HepG2 (cell line): ENCODE data around the gene RHBDL1. TPM values are rescaled to one million over a fixed set of nuclear protein-coding genes. Genes with fewer than 3 reads are reported as not detected.

Experiments used
- ASH2L ChIP-seq: fragments of 300-600, 200-600 bp; sonication (generic); IDR thresholded peaks from 2 replicates; pipeline ENCODE4 v1.7.0; 2017; ENCODE audit warnings: low read depth, mild to moderate bottlenecking, moderate library complexity, mixed read lengths, low read length; ENCODE audit not compliant: insufficient read length
- EED ChIP-seq: sonication (generic); formaldehyde crosslinking; IDR thresholded peaks from 2 replicates; pipeline ENCODE4 v1.5.0; 2020; ENCODE audit warnings: mild to moderate bottlenecking, missing genetic modification reagents
- KLF15 ChIP-seq: sonication (generic); formaldehyde crosslinking; IDR thresholded peaks from 2 replicates; pipeline ENCODE4 v1.8.1; 2023; ENCODE audit warnings: borderline replicate concordance, mild to moderate bottlenecking, inconsistent platforms, missing genetic modification reagents, mixed read lengths
- MAFF ChIP-seq: IDR thresholded peaks from 2 replicates; pipeline ENCODE4 v1.6.1; 2011; ENCODE audit warnings: low read depth, low read length, improper control_type of control experiment
- NFIC ChIP-seq: IDR thresholded peaks from 2 replicates; pipeline ENCODE4 v1.6.1; 2012; ENCODE audit warnings: mild to moderate bottlenecking, low read length, inconsistent platforms
- ZNF180 ChIP-seq: sonication (generic); formaldehyde crosslinking; IDR thresholded peaks from 2 replicates; pipeline ENCODE4 v1.4.0; 2020; ENCODE audit warnings: low read depth, missing genetic modification reagents, borderline replicate concordance
- ZNF207 ChIP-seq: fragments of 450-650 bp; IDR thresholded peaks from 2 replicates; pipeline ENCODE4 v1.6.1; 2016; ENCODE audit warnings: antibody characterized with exemption, borderline replicate concordance
- ZNF230 ChIP-seq: sonication (generic); formaldehyde crosslinking; IDR thresholded peaks from 2 replicates; pipeline ENCODE4 v1.4.0; 2020; ENCODE audit warnings: mild to moderate bottlenecking, missing genetic modification reagents
- ZNF296 ChIP-seq: sonication (generic); formaldehyde crosslinking; conservative IDR thresholded peaks from 2 replicates; pipeline ENCODE4 v1.5.0; 2020; ENCODE audit warnings: mild to moderate bottlenecking, missing genetic modification reagents
- polyA plus RNA-seq, 8 experiments: library from polyadenylated mRNA; depleted of rRNA in 3 of 8; stranded (reverse) in 7 of 8; unstranded in 1 of 8; fragments of >200 nt; fragmentation: Illumina TruSeq in 4 of 8; extraction: Trizol in 4 of 8; gene quantifications; 2 replicates each; pipeline versions ENCODE4 v1.2.1 to v1.2.3, GENCODE V29; 2011 to 2016; ENCODE audit warnings: low read depth in 4 of 8, missing spikeins in 1 of 8, mixed read lengths in 1 of 8; ENCODE audit not compliant: insufficient read depth in 1 of 8
- total RNA-seq, 5 experiments: library from RNA; depleted of rRNA; stranded (reverse); fragments of >200 nt; fragmentation: Illumina TruSeq; extraction: Trizol; gene quantifications; 2 replicates each; pipeline ENCODE4 v1.2.3, GENCODE V29; 2016; ENCODE audit warnings: low read depth in 1 of 5
- TF ChIP-seq, protein P1 (sequence below): sonication (generic); formaldehyde crosslinking; conservative IDR thresholded peaks from 2 replicates; pipeline ENCODE4 v1.8.0; 2022; ENCODE audit warnings: mild to moderate bottlenecking, moderate library complexity, missing genetic modification reagents
- TF ChIP-seq, protein P2 (sequence below): conservative IDR thresholded peaks from 2 replicates; pipeline ENCODE4 v1.6.1; 2018; ENCODE audit warnings: missing genetic modification reagents
- TF ChIP-seq, protein P3 (sequence below): sonication (generic); formaldehyde crosslinking; IDR thresholded peaks from 2 replicates; pipeline ENCODE4 v1.8.1; 2022; ENCODE audit warnings: low read depth, mild to moderate bottlenecking, missing genetic modification reagents
- TF ChIP-seq, protein P4 (sequence below), 2 experiments: sonication (generic) in 1 of 2; formaldehyde crosslinking in 1 of 2; IDR thresholded peaks; 2 replicates each; pipeline versions ENCODE4 v1.4.0 to v1.6.1; 2018 to 2020; ENCODE audit warnings: missing genetic modification reagents in 2 of 2, borderline replicate concordance in 1 of 2, low read depth in 1 of 2, mild to moderate bottlenecking in 1 of 2, missing biosample characterization in 1 of 2
- TF ChIP-seq, protein P5 (sequence below): sonication (generic); formaldehyde crosslinking; IDR thresholded peaks from 2 replicates; pipeline ENCODE4 v1.4.0; 2020; ENCODE audit warnings: missing genetic modification reagents
- TF ChIP-seq, protein P6 (sequence below): sonication (generic); formaldehyde crosslinking; IDR thresholded peaks from 2 replicates; pipeline ENCODE4 v1.5.1; 2020; ENCODE audit warnings: mild to moderate bottlenecking, moderate library complexity, missing genetic modification reagents

The RHBDL1 gene
- total and polyA plus RNA-seq, 2 of the 13 experiments (the other 11 are each of a cell fraction or from before 2014, with no cell fraction given), result 1.8 to 3.8 TPM

DNA sequence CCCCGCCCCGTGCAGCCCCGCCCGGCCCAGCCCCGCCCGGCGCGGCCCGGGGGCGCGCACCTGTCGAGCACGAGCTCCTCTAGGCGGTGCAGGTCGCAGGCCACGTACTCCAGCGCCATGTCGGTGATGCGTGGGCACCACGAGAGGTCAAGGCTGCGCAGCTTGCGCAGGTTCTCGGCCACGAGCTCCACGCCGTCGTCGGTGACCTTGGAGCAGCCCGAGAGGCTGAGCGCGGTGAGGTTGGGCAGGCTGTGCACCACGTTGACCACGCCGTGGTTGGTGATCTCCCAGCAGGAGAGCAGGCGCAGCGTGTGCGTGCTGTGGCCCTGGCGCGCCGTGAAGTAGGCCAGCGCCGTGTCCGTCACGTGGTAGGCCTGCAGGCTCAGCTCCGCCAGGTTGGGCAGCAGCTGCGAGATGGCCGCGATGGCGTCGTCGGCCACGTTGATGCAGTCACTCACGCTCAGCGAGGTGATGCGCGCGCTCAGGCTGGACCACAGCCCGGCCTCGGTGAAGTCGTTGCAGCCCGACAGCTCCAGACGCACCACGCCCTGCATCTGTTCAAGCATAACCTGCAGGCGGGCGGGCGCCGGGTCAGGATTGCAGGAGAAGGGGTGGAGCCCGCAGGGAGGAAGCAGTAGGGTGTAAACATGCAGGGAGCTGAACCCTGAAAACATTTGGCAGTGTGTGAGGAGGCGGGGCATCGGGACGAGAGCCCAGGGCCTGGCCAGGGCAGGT lies 20.1 kb downstream of the RHBDL1 start (continued):
- TF ChIP-seq, protein P1, sequence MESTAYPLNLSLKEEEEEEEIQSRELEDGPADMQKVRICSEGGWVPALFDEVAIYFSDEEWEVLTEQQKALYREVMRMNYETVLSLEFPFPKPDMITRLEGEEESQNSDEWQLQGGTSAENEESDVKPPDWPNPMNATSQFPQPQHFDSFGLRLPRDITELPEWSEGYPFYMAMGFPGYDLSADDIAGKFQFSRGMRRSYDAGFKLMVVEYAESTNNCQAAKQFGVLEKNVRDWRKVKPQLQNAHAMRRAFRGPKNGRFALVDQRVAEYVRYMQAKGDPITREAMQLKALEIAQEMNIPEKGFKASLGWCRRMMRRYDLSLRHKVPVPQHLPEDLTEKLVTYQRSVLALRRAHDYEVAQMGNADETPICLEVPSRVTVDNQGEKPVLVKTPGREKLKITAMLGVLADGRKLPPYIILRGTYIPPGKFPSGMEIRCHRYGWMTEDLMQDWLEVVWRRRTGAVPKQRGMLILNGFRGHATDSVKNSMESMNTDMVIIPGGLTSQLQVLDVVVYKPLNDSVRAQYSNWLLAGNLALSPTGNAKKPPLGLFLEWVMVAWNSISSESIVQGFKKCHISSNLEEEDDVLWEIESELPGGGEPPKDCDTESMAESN (CRISPR knock-in tag), result peak; percentile 47; the same call in 1 of the 2 replicates
- TF ChIP-seq, protein P2, sequence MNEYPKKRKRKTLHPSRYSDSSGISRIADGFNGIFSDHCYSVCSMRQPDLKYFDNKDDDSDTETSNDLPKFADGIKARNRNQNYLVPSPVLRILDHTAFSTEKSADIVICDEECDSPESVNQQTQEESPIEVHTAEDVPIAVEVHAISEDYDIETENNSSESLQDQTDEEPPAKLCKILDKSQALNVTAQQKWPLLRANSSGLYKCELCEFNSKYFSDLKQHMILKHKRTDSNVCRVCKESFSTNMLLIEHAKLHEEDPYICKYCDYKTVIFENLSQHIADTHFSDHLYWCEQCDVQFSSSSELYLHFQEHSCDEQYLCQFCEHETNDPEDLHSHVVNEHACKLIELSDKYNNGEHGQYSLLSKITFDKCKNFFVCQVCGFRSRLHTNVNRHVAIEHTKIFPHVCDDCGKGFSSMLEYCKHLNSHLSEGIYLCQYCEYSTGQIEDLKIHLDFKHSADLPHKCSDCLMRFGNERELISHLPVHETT (CRISPR knock-in tag), result 0 out of 2 replicates have a peak, but pooled peaks have one; percentile 33
- TF ChIP-seq EED (peak; percentile 88; the same call in 1 of the 2 replicates), NFIC (no peak), ZNF230 (CRISPR knock-in tag) (no peak), ZNF296 (no peak), ZNF207 (no peak), KLF15 (CRISPR knock-in tag) (no peak; the same call in 1 of the 2 replicates), MAFF (no peak), ZNF180 (no peak), ASH2L (no peak)
- TF ChIP-seq, protein P3, sequence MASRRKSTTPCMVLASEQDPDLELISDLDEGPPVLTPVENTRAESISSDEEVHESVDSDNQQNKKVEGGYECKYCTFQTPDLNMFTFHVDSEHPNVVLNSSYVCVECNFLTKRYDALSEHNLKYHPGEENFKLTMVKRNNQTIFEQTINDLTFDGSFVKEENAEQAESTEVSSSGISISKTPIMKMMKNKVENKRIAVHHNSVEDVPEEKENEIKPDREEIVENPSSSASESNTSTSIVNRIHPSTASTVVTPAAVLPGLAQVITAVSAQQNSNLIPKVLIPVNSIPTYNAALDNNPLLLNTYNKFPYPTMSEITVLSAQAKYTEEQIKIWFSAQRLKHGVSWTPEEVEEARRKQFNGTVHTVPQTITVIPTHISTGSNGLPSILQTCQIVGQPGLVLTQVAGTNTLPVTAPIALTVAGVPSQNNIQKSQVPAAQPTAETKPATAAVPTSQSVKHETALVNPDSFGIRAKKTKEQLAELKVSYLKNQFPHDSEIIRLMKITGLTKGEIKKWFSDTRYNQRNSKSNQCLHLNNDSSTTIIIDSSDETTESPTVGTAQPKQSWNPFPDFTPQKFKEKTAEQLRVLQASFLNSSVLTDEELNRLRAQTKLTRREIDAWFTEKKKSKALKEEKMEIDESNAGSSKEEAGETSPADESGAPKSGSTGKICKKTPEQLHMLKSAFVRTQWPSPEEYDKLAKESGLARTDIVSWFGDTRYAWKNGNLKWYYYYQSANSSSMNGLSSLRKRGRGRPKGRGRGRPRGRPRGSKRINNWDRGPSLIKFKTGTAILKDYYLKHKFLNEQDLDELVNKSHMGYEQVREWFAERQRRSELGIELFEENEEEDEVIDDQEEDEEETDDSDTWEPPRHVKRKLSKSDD (CRISPR knock-in tag), result peak; percentile 88; the same call in 1 of the 2 replicates
- TF ChIP-seq, protein P4, sequence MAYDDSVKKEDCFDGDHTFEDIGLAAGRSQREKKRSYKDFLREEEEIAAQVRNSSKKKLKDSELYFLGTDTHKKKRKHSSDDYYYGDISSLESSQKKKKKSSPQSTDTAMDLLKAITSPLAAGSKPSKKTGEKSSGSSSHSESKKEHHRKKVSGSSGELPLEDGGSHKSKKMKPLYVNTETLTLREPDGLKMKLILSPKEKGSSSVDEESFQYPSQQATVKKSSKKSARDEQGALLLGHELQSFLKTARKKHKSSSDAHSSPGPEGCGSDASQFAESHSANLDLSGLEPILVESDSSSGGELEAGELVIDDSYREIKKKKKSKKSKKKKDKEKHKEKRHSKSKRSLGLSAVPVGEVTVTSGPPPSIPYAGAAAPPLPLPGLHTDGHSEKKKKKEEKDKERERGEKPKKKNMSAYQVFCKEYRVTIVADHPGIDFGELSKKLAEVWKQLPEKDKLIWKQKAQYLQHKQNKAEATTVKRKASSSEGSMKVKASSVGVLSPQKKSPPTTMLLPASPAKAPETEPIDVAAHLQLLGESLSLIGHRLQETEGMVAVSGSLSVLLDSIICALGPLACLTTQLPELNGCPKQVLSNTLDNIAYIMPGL (CRISPR knock-in tag; IDR thresholded peaks at IDR 0.05; ENCODE audit: borderline replicate concordance in 1 of 2, low read depth in 1 of 2), result 0 out of 4 replicates have a peak, but pooled peaks of 1 of the 2 experiments have one; percentile 31
- TF ChIP-seq, protein P5, sequence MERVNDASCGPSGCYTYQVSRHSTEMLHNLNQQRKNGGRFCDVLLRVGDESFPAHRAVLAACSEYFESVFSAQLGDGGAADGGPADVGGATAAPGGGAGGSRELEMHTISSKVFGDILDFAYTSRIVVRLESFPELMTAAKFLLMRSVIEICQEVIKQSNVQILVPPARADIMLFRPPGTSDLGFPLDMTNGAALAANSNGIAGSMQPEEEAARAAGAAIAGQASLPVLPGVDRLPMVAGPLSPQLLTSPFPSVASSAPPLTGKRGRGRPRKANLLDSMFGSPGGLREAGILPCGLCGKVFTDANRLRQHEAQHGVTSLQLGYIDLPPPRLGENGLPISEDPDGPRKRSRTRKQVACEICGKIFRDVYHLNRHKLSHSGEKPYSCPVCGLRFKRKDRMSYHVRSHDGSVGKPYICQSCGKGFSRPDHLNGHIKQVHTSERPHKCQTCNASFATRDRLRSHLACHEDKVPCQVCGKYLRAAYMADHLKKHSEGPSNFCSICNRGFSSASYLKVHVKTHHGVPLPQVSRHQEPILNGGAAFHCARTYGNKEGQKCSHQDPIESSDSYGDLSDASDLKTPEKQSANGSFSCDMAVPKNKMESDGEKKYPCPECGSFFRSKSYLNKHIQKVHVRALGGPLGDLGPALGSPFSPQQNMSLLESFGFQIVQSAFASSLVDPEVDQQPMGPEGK (CRISPR knock-in tag), result peak; percentile 30; the same call in 1 of the 2 replicates
- TF ChIP-seq, protein P6, sequence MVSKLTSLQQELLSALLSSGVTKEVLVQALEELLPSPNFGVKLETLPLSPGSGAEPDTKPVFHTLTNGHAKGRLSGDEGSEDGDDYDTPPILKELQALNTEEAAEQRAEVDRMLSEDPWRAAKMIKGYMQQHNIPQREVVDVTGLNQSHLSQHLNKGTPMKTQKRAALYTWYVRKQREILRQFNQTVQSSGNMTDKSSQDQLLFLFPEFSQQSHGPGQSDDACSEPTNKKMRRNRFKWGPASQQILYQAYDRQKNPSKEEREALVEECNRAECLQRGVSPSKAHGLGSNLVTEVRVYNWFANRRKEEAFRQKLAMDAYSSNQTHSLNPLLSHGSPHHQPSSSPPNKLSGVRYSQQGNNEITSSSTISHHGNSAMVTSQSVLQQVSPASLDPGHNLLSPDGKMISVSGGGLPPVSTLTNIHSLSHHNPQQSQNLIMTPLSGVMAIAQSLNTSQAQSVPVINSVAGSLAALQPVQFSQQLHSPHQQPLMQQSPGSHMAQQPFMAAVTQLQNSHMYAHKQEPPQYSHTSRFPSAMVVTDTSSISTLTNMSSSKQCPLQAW (CRISPR knock-in tag), result peak; percentile 63; the same call in 1 of the 2 replicates
